Spinal cord (tissue), 10 donors: Measurements from ENCODE around the gene PLGLB1. TPM values are rescaled to one million over a fixed set of nuclear protein-coding genes. Genes with fewer than 3 reads are reported as not detected.
"Not testable (repeated sequence)": the region's sequence is repeated elsewhere in the genome, so short reads cannot be mapped to it uniquely, and the experiment has no call there.

Experiments
- DNase-seq, 6 donors: peaks; one replicate each; pipeline versions ENCODE4 v3.0.0 to v3.0.0-alpha.2; 2013 to 2015; ENCODE audit warnings: low spot score in 6 of 6, low read depth in 4 of 6
- H3K27ac ChIP-seq: one replicate; pipeline ENCODE4 v1.5.1; 2013; ENCODE audit warnings: low read depth, low read length, control low read depth
- H3K27me3 ChIP-seq: one replicate; pipeline ENCODE4 v1.6.1; 2013; ENCODE audit warnings: low read length; ENCODE audit not compliant: control insufficient read depth, insufficient read depth
- H3K36me3 ChIP-seq: one replicate; pipeline ENCODE4 v1.6.1; 2013; ENCODE audit warnings: low read length; ENCODE audit not compliant: control insufficient read depth, insufficient read depth
- H3K4me1 ChIP-seq: one replicate; pipeline ENCODE4 v1.6.1; 2013; ENCODE audit warnings: low read length; ENCODE audit not compliant: control insufficient read depth, insufficient read depth
- H3K4me3 ChIP-seq: one replicate; pipeline ENCODE4 v1.5.1; 2013; ENCODE audit warnings: low read depth, low read length, control low read depth
- H3K9me3 ChIP-seq: one replicate; pipeline ENCODE4 v1.6.1; 2013; ENCODE audit warnings: low read length; ENCODE audit not compliant: control insufficient read depth, insufficient read depth
- WGBS: methylation state at CpG from one replicate; pipeline ENCODE4 v1.1.5; 2013; ENCODE audit warnings: missing lambda C conversion rate; ENCODE audit not compliant: insufficient coverage; 5-methylcytosine and 5-hydroxymethylcytosine counted together
- long read RNA-seq, 4 donors: transcript quantifications; one replicate each; lab custom pipeline, GENCODE V29; 2026
- polyA plus RNA-seq, 2 donors: library from polyadenylated mRNA; unstranded; fragments of 120-200 nt; gene quantifications; one replicate each; pipeline ENCODE4 v1.2.1, GENCODE V29; 2013; ENCODE audit not compliant: insufficient read length in 2 of 2
- total RNA-seq, 2 donors: library from RNA; depleted of rRNA in 1 of 2; stranded (reverse); fragments of 120-200 nt in 1 of 2; fragments of >200 nt in 1 of 2; gene quantifications; one replicate each; pipeline versions ENCODE4 v1.2.3 to v1.2.4, GENCODE V29; 2013 to 2014
- donor health status: healthy.

PLGLB1 gene
- total RNA-seq (10 to 100 TPM in 1 of 2 donors, 1 to 10 TPM in 1; 4.5 to 10.0 TPM), polyA plus RNA-seq (10 to 100 TPM; 12.9 to 24.4 TPM)
- long read RNA-seq, donor 1, partial matches to known transcripts: 25 of 26 reads
- long read RNA-seq, donor 1, other reads (novel, unspliced or antisense): 0 of 26 reads
- long read RNA-seq, donor 2, partial matches to known transcripts: 0 of 1 reads
- long read RNA-seq, donor 2, other reads (novel, unspliced or antisense): 0 of 1 reads
- long read RNA-seq, donor 3: 0 reads
- long read RNA-seq, donor 4: 0 reads

DNA sequence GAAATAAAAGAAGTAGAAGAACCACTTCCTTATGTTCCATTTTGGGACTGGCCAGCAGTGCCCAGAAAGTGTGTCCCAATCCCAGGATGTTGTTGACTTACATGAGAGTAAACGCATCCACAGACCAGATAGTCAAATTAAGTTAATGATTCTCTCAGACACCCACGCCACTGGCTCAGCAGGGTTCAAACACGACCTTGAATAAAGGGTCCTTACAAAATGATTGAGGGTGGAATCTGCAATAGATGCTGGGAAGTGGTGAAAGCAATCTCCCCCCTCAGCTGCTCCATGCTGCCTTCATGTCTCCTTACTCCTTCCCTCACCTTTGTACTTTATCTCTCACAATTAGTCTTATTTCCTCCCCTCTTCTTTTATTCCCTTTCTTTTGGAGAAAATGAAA is at the start of gene PLGLB1:
PLGLB1 (minus strand) TSS at position 101 of the 400 bp plus-strand sequence; CDS start at position 40, 61 bp downstream.
- not testable (repeated sequence) for H3K4me1 ChIP-seq, H3K27me3 ChIP-seq, H3K27ac ChIP-seq, H3K36me3 ChIP-seq, H3K4me3 ChIP-seq, DNase-seq, H3K9me3 ChIP-seq
- WGBS: no CpG with 5 or more reads among the region's 3 CpGs

DNA sequence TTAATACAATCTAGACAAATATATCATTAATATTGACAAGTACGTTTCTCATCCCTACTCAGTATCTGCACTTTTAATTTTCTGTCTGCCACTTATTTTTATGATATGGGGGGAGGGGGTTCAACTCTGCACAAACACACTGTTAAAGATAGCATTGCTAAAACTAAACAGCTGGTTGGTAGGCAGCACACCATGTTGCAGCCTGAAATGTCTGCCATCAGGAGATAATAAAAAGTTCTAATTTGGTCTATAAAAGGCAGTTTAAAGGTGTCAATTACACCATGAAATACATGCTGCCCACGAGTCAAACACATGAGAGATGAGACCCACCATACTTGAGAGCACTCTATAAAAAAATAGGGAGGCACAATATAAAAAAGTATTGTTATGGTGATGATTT is 42.7 kb upstream of the PLGLB1 start:
- not testable (repeated sequence) for H3K4me3 ChIP-seq, DNase-seq, H3K4me1 ChIP-seq, H3K27me3 ChIP-seq, H3K36me3 ChIP-seq, H3K27ac ChIP-seq, H3K9me3 ChIP-seq
- WGBS: no CpG with 5 or more reads among the region's 2 CpGs

DNA sequence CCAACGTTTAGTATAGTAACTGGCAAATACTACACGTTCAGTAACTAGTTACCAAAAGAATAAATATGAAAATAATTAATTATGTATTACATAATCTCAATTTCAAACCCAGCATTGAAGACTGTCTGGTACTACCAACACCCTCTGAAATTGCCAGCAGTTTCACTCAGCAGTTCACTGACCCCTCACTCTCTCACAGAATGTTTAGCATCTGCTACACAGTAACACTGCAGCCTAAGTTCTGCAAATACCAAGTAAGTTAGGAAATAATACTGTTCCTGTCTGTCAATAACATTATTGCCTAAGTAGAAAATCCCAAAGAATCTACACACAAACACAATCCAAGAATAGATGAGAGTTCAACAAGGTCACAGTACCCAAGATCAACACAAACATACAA is 41.8 kb upstream of the PLGLB1 start:
- H3K27ac ChIP-seq, H3K4me3 ChIP-seq, H3K27me3 ChIP-seq, H3K4me1 ChIP-seq, H3K9me3 ChIP-seq, H3K36me3 ChIP-seq, DNase-seq: not testable (repeated sequence)
- WGBS: no CpG with 5 or more reads among the region's 2 CpGs

DNA sequence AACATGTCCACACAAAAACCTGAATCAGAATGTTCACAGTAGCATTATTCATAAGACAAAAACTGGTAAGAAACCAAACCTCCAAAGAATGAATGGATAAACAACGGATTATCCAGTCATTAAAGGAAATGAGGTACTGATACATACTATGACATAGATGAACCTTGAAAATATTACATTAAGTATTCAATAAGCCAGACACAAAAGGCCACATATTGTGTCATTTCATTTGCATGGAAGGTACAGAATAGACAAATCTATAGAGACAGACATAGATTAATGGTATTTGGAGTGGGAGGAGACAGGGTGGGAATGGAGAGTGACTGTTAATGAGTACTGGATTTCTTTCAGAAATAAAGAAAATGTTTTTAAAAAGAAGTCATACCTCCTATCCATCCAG is 39.9 kb upstream of the PLGLB1 start:
- H3K4me1 ChIP-seq, H3K36me3 ChIP-seq, H3K27ac ChIP-seq, DNase-seq, H3K4me3 ChIP-seq, H3K9me3 ChIP-seq, H3K27me3 ChIP-seq: not testable (repeated sequence)
- WGBS: no CpG with 5 or more reads among the region's 1 CpG

DNA sequence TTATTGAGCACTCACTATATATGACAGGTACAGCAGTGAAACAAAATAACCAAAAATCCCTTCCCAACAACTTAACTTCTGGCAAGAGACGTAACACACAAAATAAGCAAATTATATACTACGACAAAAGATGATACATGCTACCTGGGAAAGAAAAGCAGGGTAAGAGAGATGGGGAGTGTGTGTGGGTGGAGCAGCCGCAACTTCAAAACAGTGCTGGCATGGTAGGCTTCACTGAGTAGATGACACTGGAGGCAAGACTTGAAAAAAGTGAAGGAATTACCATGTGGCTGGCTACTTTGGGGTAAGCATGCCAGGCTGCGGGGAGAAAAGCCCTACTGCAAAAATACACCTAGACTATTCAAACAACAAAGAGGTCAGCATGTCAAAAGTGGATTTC is 36.0 kb upstream of the PLGLB1 start:
- not testable (repeated sequence) for H3K9me3 ChIP-seq, DNase-seq, H3K36me3 ChIP-seq, H3K27ac ChIP-seq, H3K4me3 ChIP-seq, H3K4me1 ChIP-seq, H3K27me3 ChIP-seq
- no CpG with 5 or more reads among the region's 4 CpGs for WGBS

DNA sequence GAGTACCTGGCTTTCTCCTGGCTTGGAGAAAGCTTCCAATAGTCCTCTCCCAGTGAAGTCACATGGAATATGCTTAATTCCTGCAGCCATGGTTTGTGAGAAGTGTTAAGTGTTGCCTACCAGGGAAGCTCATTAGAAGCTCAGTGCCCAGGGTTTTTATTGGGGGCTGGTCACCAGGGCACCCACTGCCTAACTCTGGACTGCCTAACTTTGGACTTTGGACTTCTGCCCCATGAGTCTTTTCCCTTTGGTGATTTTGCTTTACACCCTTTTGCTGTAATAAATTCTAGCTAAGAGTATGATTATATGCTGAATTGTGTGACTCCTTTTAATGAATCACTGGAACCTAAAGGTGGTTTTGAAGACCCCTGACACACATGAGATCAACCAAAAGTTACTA is 35.2 kb upstream of the PLGLB1 start:
- H3K4me1 ChIP-seq, H3K36me3 ChIP-seq, H3K4me3 ChIP-seq, H3K27ac ChIP-seq, DNase-seq, H3K9me3 ChIP-seq, H3K27me3 ChIP-seq: not testable (repeated sequence)

DNA sequence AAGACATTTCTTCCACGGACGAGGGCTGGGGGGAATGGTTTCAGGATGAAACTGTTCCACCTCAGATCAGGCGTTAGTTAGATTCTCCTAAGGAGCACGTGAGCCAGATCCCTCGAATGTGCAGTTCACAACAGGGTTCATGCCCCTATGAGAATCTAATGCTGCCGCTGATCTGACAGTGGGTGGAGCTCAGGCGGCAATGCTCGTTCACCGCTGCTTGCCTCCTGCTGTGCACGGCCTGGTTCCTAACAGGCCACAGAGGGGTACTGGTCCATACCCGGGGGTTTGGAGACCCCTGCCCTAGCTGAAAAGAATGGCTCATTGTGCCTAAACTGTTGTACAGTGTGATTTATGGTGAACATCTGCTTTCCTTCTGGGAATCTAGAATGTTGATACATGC is 34.8 kb upstream of the PLGLB1 start:
- not testable (repeated sequence) for H3K36me3 ChIP-seq, H3K9me3 ChIP-seq, H3K27me3 ChIP-seq, DNase-seq, H3K27ac ChIP-seq, H3K4me1 ChIP-seq, H3K4me3 ChIP-seq
- WGBS: no CpG with 5 or more reads among the region's 11 CpGs

DNA sequence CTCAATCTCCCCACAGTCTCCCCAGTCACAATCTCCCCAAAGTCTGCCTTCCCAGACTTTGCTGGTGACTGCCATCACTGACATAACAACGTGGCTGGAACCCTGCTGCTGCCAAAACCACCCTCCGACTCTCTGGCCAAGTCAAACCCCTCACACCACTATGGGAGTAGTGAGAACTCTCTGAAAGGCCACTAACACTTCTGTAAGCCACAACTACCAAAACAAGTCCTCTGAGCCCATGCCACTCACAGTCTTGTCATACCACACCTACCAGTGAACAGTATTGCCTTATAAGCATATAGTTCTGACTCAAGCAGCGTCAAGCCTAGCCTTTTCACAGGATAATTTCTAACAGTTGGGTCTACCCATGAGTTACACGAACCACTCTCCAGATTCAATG is 32.7 kb upstream of the PLGLB1 start:
- WGBS: no CpG with 5 or more reads among the region's 4 CpGs
- H3K36me3 ChIP-seq: not testable (repeated sequence)

DNA sequence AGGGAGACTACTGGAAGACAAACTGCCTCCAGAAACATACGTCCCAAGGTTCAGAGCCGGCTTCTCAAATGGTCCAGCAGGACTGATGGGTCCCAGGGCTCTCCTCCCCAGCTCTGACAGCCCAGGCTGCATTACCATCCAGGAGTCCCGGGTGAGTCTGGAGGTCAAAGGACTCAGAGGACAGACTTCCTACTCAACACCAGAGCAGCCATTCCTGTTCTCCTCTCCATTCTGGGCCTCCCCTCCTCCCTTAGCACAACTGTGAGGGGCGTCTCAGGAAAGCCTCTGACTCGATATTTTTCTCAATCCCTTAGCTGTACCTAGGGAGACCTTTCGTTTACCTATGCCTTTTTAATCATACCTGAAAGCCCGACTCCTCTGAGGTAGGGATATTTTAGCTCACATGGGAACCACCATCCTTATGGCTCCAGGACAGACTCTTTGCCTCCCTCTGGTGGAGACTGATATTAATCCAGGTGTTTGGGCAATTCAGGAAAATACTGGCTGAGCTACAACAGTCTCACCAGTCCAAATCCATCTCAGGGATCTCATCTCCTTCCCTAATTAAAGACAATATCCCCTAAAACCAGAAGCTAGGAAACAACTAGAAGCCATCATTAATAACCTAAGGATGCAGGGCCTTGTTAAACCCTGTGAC is 19.8 kb upstream of the PLGLB1 start:
- not testable (repeated sequence) for H3K4me3 ChIP-seq, H3K27me3 ChIP-seq, H3K36me3 ChIP-seq, H3K9me3 ChIP-seq, DNase-seq, H3K27ac ChIP-seq, H3K4me1 ChIP-seq
- WGBS: no CpG with 5 or more reads among the region's 7 CpGs

More for the DNA sequence above, 32.7 kb upstream of the PLGLB1 start:
- H3K27me3 ChIP-seq, DNase-seq, H3K4me3 ChIP-seq, H3K27ac ChIP-seq, H3K4me1 ChIP-seq, H3K9me3 ChIP-seq: not testable (repeated sequence)

DNA sequence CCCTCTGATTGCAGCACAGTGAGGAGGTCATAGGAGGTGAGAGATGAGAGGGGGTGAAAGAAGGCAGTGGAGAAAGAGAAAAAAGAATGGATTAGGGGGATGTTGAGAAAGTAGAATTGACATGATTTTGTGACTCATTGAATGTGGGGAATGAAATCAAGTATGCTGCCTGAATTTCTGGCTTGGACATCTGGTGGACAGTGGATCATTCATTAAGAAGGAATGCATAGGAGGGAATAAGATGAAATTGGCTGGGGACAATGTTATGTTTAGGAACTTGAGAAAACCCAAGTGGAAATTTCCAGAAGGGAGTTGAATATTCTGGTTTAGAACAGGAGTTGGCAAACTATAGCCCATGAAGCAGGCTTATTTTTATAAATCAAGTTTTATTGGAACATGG is 7.0 kb upstream of the PLGLB1 start:
- H3K9me3 ChIP-seq, H3K4me1 ChIP-seq, H3K4me3 ChIP-seq, H3K36me3 ChIP-seq, DNase-seq, H3K27me3 ChIP-seq, H3K27ac ChIP-seq: not testable (repeated sequence)
